Pancreas (tissue), 10 donors: ENCODE results near the gene RABGGTA. TPM values are rescaled to one million over a fixed set of nuclear protein-coding genes. Genes with fewer than 3 reads are reported as not detected.
A peak's percentile ranks its signal among the peaks of the same experiment; 100 is the strongest.

Source experiments
- ATAC-seq, 4 donors: fragments of 200-7000 bp; cut with Tn5 transposase; one replicate each; pipeline versions ENCODE4 v1.8.0 to v1.9.1; 2020; ENCODE audit warnings: mild to moderate bottlenecking in 4 of 4, moderate library complexity in 4 of 4
- DNase-seq, 6 donors: peaks; one replicate each; pipeline ENCODE4 v3.0.0-alpha.2; 2020
- FAIRE-seq: peaks from 2 replicates; lab custom pipeline; 2012; peaks lifted over from hg19 to GRCh38; lab: Jason Lieb, UNC
- H3K27ac ChIP-seq, 4 donors: fragments of 200-600 bp; sonication (generic); 1 replicate in 3 of 4; 2 replicates in 1 of 4; pipeline versions ENCODE4 v1.5.0 to v1.8.0; 2020
- H3K27me3 ChIP-seq, 4 donors: fragments of 200-600 bp; one replicate each; pipeline ENCODE4 v1.8.0; 2021
- H3K36me3 ChIP-seq, 3 donors: fragments of 200-600 bp; sonication (generic) in 1 of 3; one replicate each; pipeline versions ENCODE4 v1.5.0 to v1.8.0; 2020 to 2021
- H3K4me1 ChIP-seq, 3 donors: fragments of 200-600 bp; one replicate each; pipeline ENCODE4 v1.8.0; 2021
- H3K4me3 ChIP-seq, 4 donors: fragments of 200-600 bp; sonication (generic) in 2 of 4; one replicate each; pipeline versions ENCODE4 v1.5.0 to v1.8.0; 2020 to 2021
- H3K9me3 ChIP-seq, 4 donors: fragments of 200-600 bp; one replicate each; pipeline ENCODE4 v1.8.0; 2021
- WGBS, 2 donors: extraction: QIAGEN DNeasy Blood & Tissue Kit; methylation state at CpG; one replicate each; pipeline ENCODE4 v1.1.7; 2013; 5-methylcytosine and 5-hydroxymethylcytosine counted together
- intact Hi-C, 3 donors: fragments of 100-400 bp; cut with DNase I; formaldehyde crosslinking; loops; one replicate each; pipeline versions ENCODE4 v1.11.1 to v1.14.2; 2022
- polyA plus RNA-seq, 2 donors: library from polyadenylated mRNA; stranded (reverse); fragments of 200-250 nt; gene quantifications; one replicate each; pipeline ENCODE4 v1.2.3, GENCODE V29; 2013
- total RNA-seq, 6 donors: library from RNA; stranded (reverse); fragmentation: NEBNext Ultra II Directional in 4 of 6; extraction: Animal tissue kit (Norgen Biotek cat#: 25700) in 4 of 6; gene quantifications; one replicate each; pipeline versions ENCODE4 v1.2.1 to v1.2.4, GENCODE V29; 2021 to 2023
- TF ChIP-seq, protein P1 (sequence below), 4 donors: fragments of 200-600 bp; sonication (generic) in 3 of 4; IDR thresholded peaks; one replicate each; pipeline versions ENCODE4 v1.5.0 to v1.8.0; 2021; ENCODE audit warnings: antibody characterized with exemption in 4 of 4
- donor health status: healthy with polysubstance abuse.
- donor health status: DM: no; HTN: no; CAD: no; lungs with moderate emphysema.
- donor health status: DM: no; HTN: no; CAD: no.
- donor health status: control.
- donor health status: control.
- donor health status: Bipolar disorder and iron deficiency.
- donor health status: DM: yes; HTN: yes; CAD: no.
- donor health status: DM: no; HTN: no; CAD: no.
- donor health status: DM: no; HTN: no; CAD: no.
- donor health status: DM: yes; HTN: yes; CAD: no.

The RABGGTA gene
- total and polyA plus RNA-seq, 8 donors = 15.4 to 51.5 (median 19.9) TPM

DNA sequence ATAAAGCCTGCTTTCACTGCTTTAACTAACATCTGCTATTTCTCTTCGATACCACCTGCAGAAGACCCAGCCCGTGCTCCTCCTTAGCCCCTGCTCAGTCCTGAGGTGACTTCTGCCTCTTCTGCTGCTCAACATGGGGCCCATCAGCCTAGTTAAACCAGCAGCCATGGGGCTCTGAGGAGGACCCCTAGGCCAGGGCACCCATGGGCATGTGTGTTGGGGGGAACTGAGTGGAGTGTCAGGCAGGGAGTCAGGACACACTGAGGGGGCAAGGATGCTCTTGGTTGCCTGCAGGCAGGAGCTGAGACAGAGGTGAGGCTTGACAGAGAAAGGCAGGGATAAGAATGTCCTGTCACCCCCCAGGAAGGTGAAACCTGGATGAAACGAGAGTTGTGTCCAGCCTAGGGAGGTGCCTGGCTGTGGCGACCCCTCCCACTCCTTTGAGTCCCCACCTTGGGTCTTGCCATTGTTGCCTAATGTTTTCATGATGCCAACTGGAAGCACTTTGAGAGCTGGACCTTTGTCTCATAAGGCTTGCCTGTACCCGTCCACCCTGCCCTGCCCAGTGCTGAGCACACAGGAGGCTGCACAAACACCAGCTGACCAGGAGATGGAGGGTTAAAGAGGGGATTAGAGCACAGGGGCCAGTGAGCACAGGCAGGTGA, 12.5 kb upstream of the RABGGTA start:
- TF ChIP-seq, protein P1, sequence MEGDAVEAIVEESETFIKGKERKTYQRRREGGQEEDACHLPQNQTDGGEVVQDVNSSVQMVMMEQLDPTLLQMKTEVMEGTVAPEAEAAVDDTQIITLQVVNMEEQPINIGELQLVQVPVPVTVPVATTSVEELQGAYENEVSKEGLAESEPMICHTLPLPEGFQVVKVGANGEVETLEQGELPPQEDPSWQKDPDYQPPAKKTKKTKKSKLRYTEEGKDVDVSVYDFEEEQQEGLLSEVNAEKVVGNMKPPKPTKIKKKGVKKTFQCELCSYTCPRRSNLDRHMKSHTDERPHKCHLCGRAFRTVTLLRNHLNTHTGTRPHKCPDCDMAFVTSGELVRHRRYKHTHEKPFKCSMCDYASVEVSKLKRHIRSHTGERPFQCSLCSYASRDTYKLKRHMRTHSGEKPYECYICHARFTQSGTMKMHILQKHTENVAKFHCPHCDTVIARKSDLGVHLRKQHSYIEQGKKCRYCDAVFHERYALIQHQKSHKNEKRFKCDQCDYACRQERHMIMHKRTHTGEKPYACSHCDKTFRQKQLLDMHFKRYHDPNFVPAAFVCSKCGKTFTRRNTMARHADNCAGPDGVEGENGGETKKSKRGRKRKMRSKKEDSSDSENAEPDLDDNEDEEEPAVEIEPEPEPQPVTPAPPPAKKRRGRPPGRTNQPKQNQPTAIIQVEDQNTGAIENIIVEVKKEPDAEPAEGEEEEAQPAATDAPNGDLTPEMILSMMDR (IDR thresholded peaks at IDR 0.05) = no peak
- peak in 1 of 6 donors; percentile 27 for DNase-seq
- Histone ChIP-seq H3K4me1 (no peaks in the 10 kb centered on the region), H3K27me3 (no peaks in the 10 kb centered on the region), H3K36me3 (no peaks in the 10 kb centered on the region), H3K4me3 (no peak overlapping the region), H3K27ac (no peak overlapping the region), H3K9me3 (no peaks in the 10 kb centered on the region)
- ATAC-seq = no peak
- WGBS, 2 donors = 90 to 91% methylated on average over 5 of the region's 5 CpGs
- FAIRE-seq = no peak
- intact Hi-C loops = loop anchor here in 1 of 3 donors (5.0 kb wide), 1 partner anchor 37 kb away; no protein-coding TSS in a partner anchor

DNA sequence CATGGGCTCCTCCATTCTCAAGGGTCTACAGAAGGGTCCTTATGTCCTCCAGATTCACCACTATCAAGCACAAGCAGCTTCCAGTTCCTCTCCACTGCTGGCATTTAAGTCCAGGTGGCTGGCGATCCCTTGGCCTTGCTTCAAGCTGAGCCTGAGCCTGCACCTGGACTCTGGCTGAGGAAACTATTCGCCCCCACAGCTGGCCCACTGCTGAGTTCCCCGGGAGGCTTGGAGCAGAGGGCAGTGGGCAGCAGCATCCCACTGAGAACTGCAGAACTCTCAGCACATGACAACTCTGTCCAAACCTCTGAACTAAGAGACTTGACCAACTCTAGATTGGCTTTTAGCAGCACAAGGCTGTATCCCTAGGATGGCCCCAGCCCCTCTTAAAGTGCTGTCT, 11.3 kb upstream of the RABGGTA start:
- Histone ChIP-seq H3K4me1 (no peaks in the 10 kb centered on the region), H3K27ac (no peak overlapping the region), H3K36me3 (no peaks in the 10 kb centered on the region), H3K27me3 (no peaks in the 10 kb centered on the region), H3K9me3 (no peaks in the 10 kb centered on the region), H3K4me3 (no peak overlapping the region)
- DNase-seq = peak in 1 of 6 donors; percentile 12
- intact Hi-C loops = loop anchor here in 1 of 3 donors (5.0 kb wide), 1 partner anchor 35 kb away; no protein-coding TSS in a partner anchor
- TF ChIP-seq, protein P1 (IDR thresholded peaks at IDR 0.05) = no peak
- FAIRE-seq = no peak
- ATAC-seq = no peak
- WGBS, 2 donors = 58 to 65% methylated on average over 3 of the region's 3 CpGs

DNA sequence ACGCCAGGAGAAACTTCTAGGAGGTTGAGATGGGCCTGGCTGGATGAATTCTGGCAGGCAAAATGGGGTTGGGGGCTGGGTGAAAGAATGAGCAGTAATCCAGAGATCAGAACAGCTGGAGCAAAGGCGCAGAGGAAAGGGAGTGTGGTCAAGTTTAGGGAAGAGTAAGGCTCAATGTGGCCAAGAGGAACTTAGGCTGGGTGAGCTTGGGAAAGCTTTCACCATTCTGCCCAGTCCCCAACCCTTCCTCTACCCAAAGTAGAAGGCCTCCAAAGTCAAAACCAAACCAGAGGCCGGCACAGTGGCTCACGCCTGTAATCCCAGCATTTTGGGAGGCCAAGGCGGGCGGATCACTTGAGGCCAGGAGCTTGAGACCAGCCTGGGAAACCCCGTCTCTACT, 10.2 kb upstream of the RABGGTA start:
- no peaks in the 10 kb centered on the region for H3K36me3 ChIP-seq
- no peak overlapping the region for H3K27ac ChIP-seq
- no peak for DNase-seq
- no peaks in the 10 kb centered on the region for H3K4me1 ChIP-seq
- TF ChIP-seq, protein P1 (IDR thresholded peaks at IDR 0.05) = no peak
- H3K4me3 ChIP-seq = no peak overlapping the region
- 91 to 99% methylated on average over 7 of the region's 7 CpGs for WGBS, 2 donors
- no peak for FAIRE-seq
- ATAC-seq = peak in 1 of 4 donors; percentile 31
- H3K9me3 ChIP-seq = no peaks in the 10 kb centered on the region
- intact Hi-C loops = loop anchor here in 1 of 3 donors (5.0 kb wide), 1 partner anchor 34 kb away; no protein-coding TSS in a partner anchor
- no peaks in the 10 kb centered on the region for H3K27me3 ChIP-seq

- Histone ChIP-seq H3K36me3 (no peaks in the 10 kb centered on the region), H3K9me3 (no peaks in the 10 kb centered on the region), H3K4me1 (no peaks in the 10 kb centered on the region), H3K4me3 (no peak overlapping the region), H3K27me3 (no peaks in the 10 kb centered on the region), H3K27ac (no peak overlapping the region)
- TF ChIP-seq, protein P1 (IDR thresholded peaks at IDR 0.05) = no peak
- intact Hi-C loops = loop anchor here in 1 of 3 donors (5.0 kb wide), 1 partner anchor 34 kb away; no protein-coding TSS in a partner anchor
- 88 to 92% methylated on average over 6 of the region's 6 CpGs for WGBS, 2 donors
- no peak for FAIRE-seq
- peak in 1 of 4 donors; percentile 15 for ATAC-seq
- DNase-seq = peak in 1 of 6 donors; percentile 25
Measured at GRCh38 chr14:24280797-24281460, 9.5 kb upstream of the RABGGTA start.
